H1 (cell line): Measurements from ENCODE around the gene GAB2.

Experiments
- CTCF ChIP-seq, 3 experiments: IDR thresholded peaks; 1 replicate in 2 of 3; 2 replicates in 1 of 3; pipeline versions ENCODE4 v1.5.1 to v1.6.1; 2011; ENCODE audit warnings: low read length in 3 of 3, mild to moderate bottlenecking in 3 of 3, inconsistent platforms in 2 of 3, low read depth in 1 of 3, moderate library complexity in 1 of 3; ENCODE audit not compliant: insufficient read depth in 1 of 3; ENCODE audit errors: control extremely low read depth in 1 of 3
- KDM1A ChIP-seq: fragments of 200-600, 300-600 bp; sonication (generic); IDR thresholded peaks from 2 replicates; pipeline ENCODE4 v1.7.1; 2016; ENCODE audit warnings: mild to moderate bottlenecking, low read length, borderline replicate concordance
- MAFK ChIP-seq: IDR thresholded peaks from 2 replicates; pipeline ENCODE4 v1.6.1; 2012; ENCODE audit warnings: low read depth, mild to moderate bottlenecking, improper control_type of control experiment, low read length
- USF2 ChIP-seq: IDR thresholded peaks from 2 replicates; pipeline ENCODE4 v1.6.1; 2011; ENCODE audit warnings: low read length, improper control_type of control experiment

DNA sequence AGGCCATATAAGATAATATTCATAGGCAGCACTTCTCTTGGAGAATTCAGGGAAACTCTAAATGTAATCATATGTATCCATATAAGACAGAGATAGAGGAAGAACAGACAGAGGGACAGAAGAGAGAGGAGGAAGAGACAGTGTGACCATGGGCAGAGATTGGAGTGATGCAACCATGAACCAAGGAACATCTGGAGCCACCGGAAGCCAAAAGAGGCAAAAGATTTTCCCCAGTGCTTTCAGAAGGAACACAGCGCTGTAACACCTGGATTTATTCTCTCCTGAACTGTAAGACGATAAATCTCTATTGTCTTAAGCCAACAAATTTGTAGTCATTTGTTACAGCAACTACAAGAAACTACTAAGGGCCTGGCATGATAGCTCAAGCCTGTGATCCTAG lies 57.7 kb downstream of the GAB2 start:
- no peak for TF ChIP-seq USF2
- no peak for TF ChIP-seq KDM1A
- no peak for TF ChIP-seq CTCF (IDR thresholded peaks at IDR 0.05; ENCODE audit: control extremely low read depth in 1 of 3, insufficient read depth in 1 of 3, low read depth in 1 of 3, low read length in 3 of 3)
- TF ChIP-seq MAFK = no peak
